Measurements from ENCODE around the gene TAL1. TPM values are rescaled to one million over a fixed set of nuclear protein-coding genes. Genes with fewer than 3 reads are reported as not detected.
A peak's percentile ranks its signal among the peaks of the same experiment; 100 is the strongest.

Gene TAL1
- total RNA-seq, 1 donor from 2014 or later: not detected

DNA sequence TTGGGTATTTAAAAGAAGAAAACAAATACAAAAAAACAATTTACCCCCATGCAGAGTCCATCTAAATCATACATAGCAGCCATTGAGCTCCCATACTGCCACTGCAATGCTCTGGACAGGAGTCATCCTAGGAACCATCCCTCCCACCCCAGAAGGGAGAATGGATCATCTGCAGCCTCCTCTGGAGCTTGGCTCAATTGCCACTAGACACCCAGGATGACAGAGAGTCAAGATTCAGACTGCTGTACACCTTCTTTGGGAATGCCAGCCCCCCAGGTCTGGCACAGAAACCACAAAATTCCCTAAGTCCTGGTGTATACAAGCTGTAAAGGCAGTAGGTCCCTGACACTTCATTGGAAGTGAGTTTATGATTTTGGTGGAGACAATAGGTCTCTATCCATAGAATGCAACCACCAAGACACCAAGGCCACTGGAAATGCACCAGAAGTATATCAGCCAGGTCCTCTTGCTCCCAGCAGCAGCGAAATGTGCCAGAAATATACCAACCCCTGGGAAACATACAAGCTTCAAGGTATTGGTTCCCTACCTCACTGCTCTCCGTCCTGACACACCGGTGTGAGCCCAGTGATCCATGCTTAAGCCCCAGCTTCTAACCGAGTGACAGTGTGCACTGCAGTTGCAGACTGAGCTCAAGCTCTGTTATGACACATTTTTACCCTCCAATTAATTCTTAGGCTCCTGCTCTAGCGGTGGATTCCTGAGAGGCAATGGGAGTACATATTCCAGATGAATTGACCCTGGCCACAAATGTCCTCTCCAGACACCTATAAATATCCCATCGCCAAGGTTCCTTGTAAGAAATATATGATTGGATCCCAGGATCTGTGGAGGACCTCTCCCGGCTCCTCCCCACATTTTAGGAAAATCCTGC is 4.4 kb downstream of the TAL1 start:
- DNase-seq (ENCODE audit: low spot score): no peak
- no peak overlapping the region for H3K27ac Mint-ChIP-seq
- no peaks in the 10 kb centered on the region for H3K36me3 Mint-ChIP-seq (ENCODE audit: low read depth)
- H3K27me3 Mint-ChIP-seq (ENCODE audit: low read depth): peaks cover 61% of the 10 kb centered on the region
- H3K9me3 Mint-ChIP-seq: no peaks in the 10 kb centered on the region
- H3K4me3 Mint-ChIP-seq (ENCODE audit: low read depth): no peak overlapping the region
- intact Hi-C loops (cut with micrococcal nuclease): loop anchor here (5.0 kb wide), 1 partner anchor 485 kb away; no protein-coding TSS in a partner anchor
- H3K4me1 Mint-ChIP-seq (ENCODE audit: low read depth): peaks cover 24% of the 10 kb centered on the region

GRCh38 chr1:47226839-47227215 is 5.2 kb downstream of the TAL1 start:
- Mint-ChIP-seq H3K27ac (no peak overlapping the region), H3K4me3 (ENCODE audit: low read depth) (no peak overlapping the region), H3K36me3 (ENCODE audit: low read depth) (no peaks in the 10 kb centered on the region), H3K27me3 (ENCODE audit: low read depth) (peaks cover 59% of the 10 kb centered on the region), H3K9me3 (no peaks in the 10 kb centered on the region), H3K4me1 (ENCODE audit: low read depth) (peaks cover 19% of the 10 kb centered on the region)
- DNase-seq (ENCODE audit: low spot score): no peak
- intact Hi-C loops (cut with micrococcal nuclease): loop anchor here (5.0 kb wide), 1 partner anchor 485 kb away; no protein-coding TSS in a partner anchor

- DNase-seq (ENCODE audit: low spot score): no peak
- Mint-ChIP-seq H3K4me1 (ENCODE audit: low read depth) (peaks cover 15% of the 10 kb centered on the region), H3K27ac (no peak overlapping the region), H3K4me3 (ENCODE audit: low read depth) (no peak overlapping the region), H3K27me3 (ENCODE audit: low read depth) (peaks cover 60% of the 10 kb centered on the region), H3K36me3 (ENCODE audit: low read depth) (no peaks in the 10 kb centered on the region), H3K9me3 (no peaks in the 10 kb centered on the region)
- intact Hi-C loops (cut with micrococcal nuclease): loop anchor here (5.0 kb wide), 1 partner anchor 486 kb away; no protein-coding TSS in a partner anchor
These were observed 5.7 kb downstream of the TAL1 start for GRCh38 chr1:47226121-47226838.

DNA sequence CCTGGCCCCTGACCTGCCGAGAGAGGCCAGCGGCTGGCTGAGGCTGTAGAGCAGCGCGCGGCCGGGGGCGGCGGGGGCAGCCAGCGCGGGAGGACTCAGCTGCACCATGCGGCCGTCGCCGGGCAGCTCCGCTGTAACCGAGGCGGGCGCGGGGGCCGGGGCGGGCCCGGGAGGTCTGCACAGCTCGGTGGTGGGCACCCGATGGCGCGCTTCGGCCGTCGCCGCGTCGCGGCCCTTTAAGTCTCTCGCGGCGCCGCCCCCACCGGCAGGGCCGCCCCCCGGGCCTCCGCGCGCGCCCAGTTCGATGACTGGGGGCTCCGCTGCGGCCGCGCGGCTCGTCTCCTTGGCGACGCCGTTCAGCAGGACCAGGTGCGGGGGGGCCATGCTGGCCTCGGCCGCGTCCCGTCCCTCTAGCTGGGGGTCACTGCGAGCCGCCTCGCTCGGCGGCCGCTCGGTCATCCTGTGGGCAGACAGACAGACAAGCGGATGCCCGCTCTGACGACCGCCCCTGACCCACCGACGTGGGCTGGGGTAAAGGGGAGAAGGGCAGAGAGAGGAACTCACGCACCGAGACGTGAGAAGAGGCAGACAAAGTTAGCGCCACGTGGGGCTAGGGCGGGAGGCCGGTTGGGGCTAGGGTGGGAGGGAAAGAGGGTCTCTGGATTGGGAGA is 6.5 kb downstream of the TAL1 start:
- peaks cover 59% of the 10 kb centered on the region for H3K27me3 Mint-ChIP-seq (ENCODE audit: low read depth)
- peaks cover 11% of the 10 kb centered on the region for H3K4me1 Mint-ChIP-seq (ENCODE audit: low read depth)
- H3K4me3 Mint-ChIP-seq (ENCODE audit: low read depth): peak overlapping the region; percentile 23
- no peaks in the 10 kb centered on the region for H3K9me3 Mint-ChIP-seq
- intact Hi-C loops (cut with micrococcal nuclease): loop anchor here (5.0 kb wide), 1 partner anchor 487 kb away; no protein-coding TSS in a partner anchor
- no peak overlapping the region for H3K27ac Mint-ChIP-seq
- H3K36me3 Mint-ChIP-seq (ENCODE audit: low read depth): no peaks in the 10 kb centered on the region
- DNase-seq (ENCODE audit: low spot score): no peak

DNA sequence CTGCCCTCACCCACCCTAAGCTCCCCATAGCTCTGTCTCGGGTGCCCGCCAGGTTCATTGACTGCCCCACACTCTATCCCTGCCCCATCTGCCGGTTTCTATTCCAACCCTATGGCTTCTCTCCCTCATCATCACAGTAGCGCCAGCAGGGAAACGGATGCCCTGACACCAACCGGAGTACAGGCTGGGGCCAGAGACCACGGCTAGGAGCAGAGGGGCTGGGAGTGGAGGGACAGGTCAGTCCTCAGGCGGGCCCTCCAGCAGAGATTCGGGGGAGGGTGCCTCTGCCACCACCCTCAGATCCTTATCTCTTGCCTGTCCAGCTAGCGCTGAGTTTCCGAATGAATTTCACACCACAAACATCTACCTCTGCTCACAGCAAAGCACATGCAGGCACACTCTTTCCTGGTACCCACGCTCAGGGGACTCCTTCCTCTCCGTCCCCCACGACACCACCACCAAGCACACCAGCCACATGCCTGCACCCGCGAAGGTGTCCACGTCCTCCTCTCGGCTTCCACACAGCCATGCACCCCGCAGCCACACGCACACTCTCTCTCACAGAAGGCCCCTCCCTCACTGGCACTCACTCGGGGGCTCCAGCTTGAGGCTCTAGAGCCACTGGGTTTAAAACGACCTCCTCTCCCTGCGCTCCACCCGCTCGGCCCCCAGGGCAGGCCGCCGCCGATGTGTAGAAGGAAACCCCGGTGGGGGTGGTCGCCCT is 7.2 kb downstream of the TAL1 start:
- Mint-ChIP-seq H3K4me3 (ENCODE audit: low read depth) (no peak overlapping the region), H3K27me3 (ENCODE audit: low read depth) (peaks cover 57% of the 10 kb centered on the region), H3K4me1 (ENCODE audit: low read depth) (peaks cover 7% of the 10 kb centered on the region), H3K36me3 (ENCODE audit: low read depth) (no peaks in the 10 kb centered on the region), H3K27ac (no peak overlapping the region), H3K9me3 (no peaks in the 10 kb centered on the region)
- DNase-seq (ENCODE audit: low spot score): no peak
- intact Hi-C loops (cut with micrococcal nuclease): loop anchor here (5.0 kb wide), 1 partner anchor 487 kb away; no protein-coding TSS in a partner anchor

DNA sequence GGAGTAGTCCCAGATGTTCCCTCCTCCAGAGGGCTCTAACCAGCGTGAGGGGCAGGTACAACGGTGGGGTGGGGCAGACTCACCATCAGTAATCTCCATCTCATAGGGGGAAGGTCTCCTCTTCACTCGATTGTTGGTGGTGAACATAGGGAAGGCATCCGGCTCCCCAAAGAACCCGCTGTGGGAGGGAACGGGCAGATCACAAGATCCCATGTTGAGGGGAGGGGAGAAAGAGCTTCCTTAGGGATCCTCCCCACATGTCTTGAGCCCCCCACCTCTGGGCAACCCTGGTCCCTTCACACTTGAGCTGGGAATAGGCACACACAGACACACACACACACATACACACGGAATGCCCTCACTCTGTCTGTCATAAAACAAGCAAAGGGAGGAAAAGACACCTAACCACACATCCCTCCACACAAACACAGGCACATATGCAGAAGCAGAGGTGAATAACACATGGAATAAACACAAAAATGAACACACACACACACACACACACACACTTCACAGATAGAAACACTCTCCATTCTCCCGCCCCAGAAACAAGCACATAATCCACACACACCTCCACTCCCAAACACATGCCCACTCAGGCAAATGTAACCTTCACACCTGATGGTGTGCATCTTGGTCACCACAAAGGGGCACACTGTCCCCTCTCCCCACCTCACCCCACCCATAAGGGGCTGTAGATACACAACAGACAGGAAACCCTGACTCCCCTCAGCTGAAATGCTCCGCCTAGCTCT is 7.9 kb downstream of the TAL1 start:
- Mint-ChIP-seq H3K9me3 (no peaks in the 10 kb centered on the region), H3K27me3 (ENCODE audit: low read depth) (peaks cover 50% of the 10 kb centered on the region), H3K36me3 (ENCODE audit: low read depth) (no peaks in the 10 kb centered on the region)

GRCh38 chr1:47223174-47223920 is 8.7 kb downstream of the TAL1 start:
- Mint-ChIP-seq H3K4me1 (ENCODE audit: low read depth) (peaks cover 3% of the 10 kb centered on the region), H3K27ac (no peak overlapping the region), H3K4me3 (ENCODE audit: low read depth) (no peak overlapping the region), H3K9me3 (no peaks in the 10 kb centered on the region), H3K27me3 (ENCODE audit: low read depth) (peaks cover 46% of the 10 kb centered on the region), H3K36me3 (ENCODE audit: low read depth) (no peaks in the 10 kb centered on the region)
- DNase-seq (ENCODE audit: low spot score): no peak
- intact Hi-C loops (cut with micrococcal nuclease): no loop called here

More for the DNA sequence above, 7.9 kb downstream of the TAL1 start:
- Mint-ChIP-seq H3K27ac (no peak overlapping the region), H3K4me1 (ENCODE audit: low read depth) (peaks cover 3% of the 10 kb centered on the region), H3K4me3 (ENCODE audit: low read depth) (no peak overlapping the region)
- DNase-seq (ENCODE audit: low spot score): no peak
- intact Hi-C loops (cut with micrococcal nuclease): no loop called here

GRCh38 chr1:47222476-47222875 is 9.5 kb downstream of the TAL1 start:
- Mint-ChIP-seq H3K27me3 (ENCODE audit: low read depth) (peaks cover 37% of the 10 kb centered on the region), H3K4me1 (ENCODE audit: low read depth) (peaks cover 3% of the 10 kb centered on the region), H3K27ac (no peak overlapping the region), H3K9me3 (no peaks in the 10 kb centered on the region), H3K4me3 (ENCODE audit: low read depth) (no peak overlapping the region), H3K36me3 (ENCODE audit: low read depth) (no peaks in the 10 kb centered on the region)
- intact Hi-C loops (cut with micrococcal nuclease): no loop called here
- DNase-seq (ENCODE audit: low spot score): no peak

- no peak for DNase-seq (ENCODE audit: low spot score)
- intact Hi-C loops (cut with micrococcal nuclease): no loop called here
- Mint-ChIP-seq H3K36me3 (ENCODE audit: low read depth) (no peaks in the 10 kb centered on the region), H3K9me3 (no peaks in the 10 kb centered on the region), H3K4me1 (ENCODE audit: low read depth) (no peaks in the 10 kb centered on the region), H3K4me3 (ENCODE audit: low read depth) (no peak overlapping the region), H3K27me3 (ENCODE audit: low read depth) (peaks cover 18% of the 10 kb centered on the region), H3K27ac (no peak overlapping the region)
These were observed 12.3 kb downstream of the TAL1 start for GRCh38 chr1:47219590-47220220.

GRCh38 chr1:47219001-47219400 is 13.0 kb downstream of the TAL1 start:
- intact Hi-C loops (cut with micrococcal nuclease): no loop called here
- peaks cover 18% of the 10 kb centered on the region for H3K27me3 Mint-ChIP-seq (ENCODE audit: low read depth)
- H3K27ac Mint-ChIP-seq: no peak overlapping the region
- no peaks in the 10 kb centered on the region for H3K4me1 Mint-ChIP-seq (ENCODE audit: low read depth)
- no peak overlapping the region for H3K4me3 Mint-ChIP-seq (ENCODE audit: low read depth)
- H3K36me3 Mint-ChIP-seq (ENCODE audit: low read depth): no peaks in the 10 kb centered on the region
- no peak for DNase-seq (ENCODE audit: low spot score)
- H3K9me3 Mint-ChIP-seq: no peaks in the 10 kb centered on the region

Measured in activated T-helper 2 cell treated with anti-CD3 and anti-CD28 coated beads, Interferon-gamma antibody, Interleukin-2, Interleukin-4, amounts not matched to agents 10 μg/mL and 5 μg/mL and 100 μg/mL, durations not matched to agents 14 hours and 24 hours and 36 hours (primary cell).